WI38 (cell line): ENCODE measurements around the gene RABGEF1.
"Not testable (repeated sequence)": the region's sequence is repeated elsewhere in the genome, so short reads cannot be mapped to it uniquely, and the experiment has no call there.

Source experiments
- H3K4me3 ChIP-seq: 2 replicates; pipeline ENCODE4 v1.5.1; 2011; ENCODE audit warnings: low read depth, mild to moderate bottlenecking, control low read depth, low read length
- TF ChIP-seq, protein P1 (sequence below): IDR thresholded peaks from 2 replicates; pipeline ENCODE4 v1.5.1; 2012; ENCODE audit warnings: low read depth, mild to moderate bottlenecking, control low read depth, low read length

RABGEF1 gene

GRCh38 chr7:66781408-66782090, 41.0 kb downstream of the RABGEF1 start:
- TF ChIP-seq, protein P1, sequence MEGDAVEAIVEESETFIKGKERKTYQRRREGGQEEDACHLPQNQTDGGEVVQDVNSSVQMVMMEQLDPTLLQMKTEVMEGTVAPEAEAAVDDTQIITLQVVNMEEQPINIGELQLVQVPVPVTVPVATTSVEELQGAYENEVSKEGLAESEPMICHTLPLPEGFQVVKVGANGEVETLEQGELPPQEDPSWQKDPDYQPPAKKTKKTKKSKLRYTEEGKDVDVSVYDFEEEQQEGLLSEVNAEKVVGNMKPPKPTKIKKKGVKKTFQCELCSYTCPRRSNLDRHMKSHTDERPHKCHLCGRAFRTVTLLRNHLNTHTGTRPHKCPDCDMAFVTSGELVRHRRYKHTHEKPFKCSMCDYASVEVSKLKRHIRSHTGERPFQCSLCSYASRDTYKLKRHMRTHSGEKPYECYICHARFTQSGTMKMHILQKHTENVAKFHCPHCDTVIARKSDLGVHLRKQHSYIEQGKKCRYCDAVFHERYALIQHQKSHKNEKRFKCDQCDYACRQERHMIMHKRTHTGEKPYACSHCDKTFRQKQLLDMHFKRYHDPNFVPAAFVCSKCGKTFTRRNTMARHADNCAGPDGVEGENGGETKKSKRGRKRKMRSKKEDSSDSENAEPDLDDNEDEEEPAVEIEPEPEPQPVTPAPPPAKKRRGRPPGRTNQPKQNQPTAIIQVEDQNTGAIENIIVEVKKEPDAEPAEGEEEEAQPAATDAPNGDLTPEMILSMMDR, result no peak
- H3K4me3 ChIP-seq, result no peak overlapping the region

- H3K4me3 ChIP-seq, result not testable (repeated sequence)
Measured at GRCh38 chr7:66782875-66783274, 42.3 kb downstream of the RABGEF1 start.

- not testable (repeated sequence) for H3K4me3 ChIP-seq
Measured at GRCh38 chr7:66783887-66784595, 43.5 kb downstream of the RABGEF1 start.

DNA sequence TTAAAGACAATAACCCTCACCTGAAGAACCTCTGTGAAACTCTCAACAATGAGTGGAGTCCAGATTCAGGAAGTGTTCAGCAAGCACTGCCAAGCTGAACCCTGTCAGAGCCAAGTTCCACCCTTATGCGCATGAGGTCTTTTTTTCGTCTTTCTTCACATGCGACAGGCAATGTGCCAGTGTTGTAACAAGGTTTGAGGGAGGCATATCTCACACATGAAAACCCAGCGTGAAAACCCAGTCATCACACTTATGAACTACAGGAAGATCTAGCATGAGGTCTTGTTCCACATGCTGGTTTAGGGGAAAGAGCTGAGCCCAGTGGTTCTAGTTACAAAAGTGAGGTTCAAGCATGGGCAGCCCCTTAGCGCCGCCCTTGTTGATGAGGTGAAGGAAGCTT, 49.7 kb downstream of the RABGEF1 start:
- TF ChIP-seq, protein P1, result no peak
- H3K4me3 ChIP-seq, result no peak overlapping the region

- no peak overlapping the region for H3K4me3 ChIP-seq
- TF ChIP-seq, protein P1, result no peak
Measured at GRCh38 chr7:66790725-66791124, 50.2 kb downstream of the RABGEF1 start.

DNA sequence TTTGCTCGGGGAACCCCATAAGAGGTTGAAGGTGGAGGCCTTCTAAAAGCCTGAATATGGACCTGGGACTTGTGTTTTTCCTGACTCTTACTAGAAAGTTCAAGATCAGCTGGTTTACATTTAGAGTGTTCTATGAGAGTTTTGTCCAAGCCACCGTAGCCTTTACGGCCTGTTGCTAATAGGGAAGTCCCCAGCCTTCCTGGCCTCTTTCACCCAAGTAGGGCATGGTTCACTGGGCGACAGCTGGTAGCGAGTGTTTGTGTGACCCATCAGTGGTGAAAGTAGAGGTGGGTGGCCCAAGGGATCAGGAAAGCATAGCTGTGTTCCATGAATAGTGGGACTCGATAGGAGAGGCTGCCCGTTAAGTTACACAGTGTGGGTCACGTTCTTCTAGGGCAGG, 60.1 kb downstream of the RABGEF1 start:
- TF ChIP-seq, protein P1, result no peak

DNA sequence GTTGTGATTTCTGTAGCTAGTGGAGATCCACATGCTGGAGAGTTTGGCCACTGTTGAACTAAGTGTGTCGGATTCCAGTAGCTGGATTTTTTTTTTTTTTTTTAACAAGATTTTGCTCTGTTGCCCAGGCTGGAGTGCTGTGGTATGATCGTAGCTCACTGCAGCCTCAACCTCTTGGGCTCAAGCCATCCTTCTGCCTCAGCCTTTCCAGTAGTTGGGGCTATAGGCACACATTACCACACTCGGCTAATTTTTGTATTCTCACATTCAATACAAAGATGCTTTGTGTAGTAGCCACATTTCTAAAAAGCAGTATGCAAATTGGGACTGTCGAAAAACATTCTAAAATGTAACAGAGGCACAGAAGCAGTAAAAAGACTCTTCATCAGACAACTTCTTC, 63.5 kb downstream of the RABGEF1 start:
- TF ChIP-seq, protein P1, result no peak
- H3K4me3 ChIP-seq, result no peak overlapping the region

More for the DNA sequence above, 60.1 kb downstream of the RABGEF1 start:
- no peak overlapping the region for H3K4me3 ChIP-seq

- TF ChIP-seq, protein P1, result no peak
- no peak overlapping the region for H3K4me3 ChIP-seq
Measured at GRCh38 chr7:66807736-66808135, 67.2 kb downstream of the RABGEF1 start.
